AG10803 (cell line): ENCODE data around the gene TMPRSS11E.
A peak's percentile ranks its signal among the peaks of the same experiment; 100 is the strongest.

ENCODE experiments used
- DNase-seq: peaks from one replicate; pipeline ENCODE4 v3.0.0; 2010; ENCODE audit warnings: low read depth
- H3K4me3 ChIP-seq: 2 replicates; pipeline ENCODE4 v1.5.1; 2011; ENCODE audit warnings: mild to moderate bottlenecking, low read length, control low read depth
- TF ChIP-seq, protein P1 (sequence below): conservative IDR thresholded peaks from 2 replicates; pipeline ENCODE4 v1.5.1; 2011; ENCODE audit warnings: mild to moderate bottlenecking, low read length, control low read depth, inconsistent platforms

Gene TMPRSS11E

DNA sequence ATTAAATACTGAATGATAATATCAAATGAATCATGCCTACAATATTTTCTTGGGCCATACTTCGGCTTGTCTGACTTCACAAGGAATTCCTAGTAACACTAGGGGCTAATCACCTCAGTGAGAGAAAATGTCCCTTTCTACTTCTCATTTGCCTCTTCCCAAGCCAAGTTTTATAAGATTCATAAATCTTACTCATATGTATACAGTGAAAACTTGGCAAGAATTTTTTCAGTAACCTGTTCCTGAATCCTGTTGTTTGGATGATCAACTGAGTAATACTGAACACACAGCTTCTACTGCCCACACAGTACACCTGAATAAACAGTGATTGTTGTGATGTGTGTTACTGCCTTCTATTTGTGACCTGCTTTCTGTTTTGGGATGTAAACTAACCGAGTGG, 16.5 kb downstream of the TMPRSS11E start:
- TF ChIP-seq, protein P1, sequence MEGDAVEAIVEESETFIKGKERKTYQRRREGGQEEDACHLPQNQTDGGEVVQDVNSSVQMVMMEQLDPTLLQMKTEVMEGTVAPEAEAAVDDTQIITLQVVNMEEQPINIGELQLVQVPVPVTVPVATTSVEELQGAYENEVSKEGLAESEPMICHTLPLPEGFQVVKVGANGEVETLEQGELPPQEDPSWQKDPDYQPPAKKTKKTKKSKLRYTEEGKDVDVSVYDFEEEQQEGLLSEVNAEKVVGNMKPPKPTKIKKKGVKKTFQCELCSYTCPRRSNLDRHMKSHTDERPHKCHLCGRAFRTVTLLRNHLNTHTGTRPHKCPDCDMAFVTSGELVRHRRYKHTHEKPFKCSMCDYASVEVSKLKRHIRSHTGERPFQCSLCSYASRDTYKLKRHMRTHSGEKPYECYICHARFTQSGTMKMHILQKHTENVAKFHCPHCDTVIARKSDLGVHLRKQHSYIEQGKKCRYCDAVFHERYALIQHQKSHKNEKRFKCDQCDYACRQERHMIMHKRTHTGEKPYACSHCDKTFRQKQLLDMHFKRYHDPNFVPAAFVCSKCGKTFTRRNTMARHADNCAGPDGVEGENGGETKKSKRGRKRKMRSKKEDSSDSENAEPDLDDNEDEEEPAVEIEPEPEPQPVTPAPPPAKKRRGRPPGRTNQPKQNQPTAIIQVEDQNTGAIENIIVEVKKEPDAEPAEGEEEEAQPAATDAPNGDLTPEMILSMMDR = no peak
- H3K4me3 ChIP-seq = no peak overlapping the region
- no peak for DNase-seq

DNA sequence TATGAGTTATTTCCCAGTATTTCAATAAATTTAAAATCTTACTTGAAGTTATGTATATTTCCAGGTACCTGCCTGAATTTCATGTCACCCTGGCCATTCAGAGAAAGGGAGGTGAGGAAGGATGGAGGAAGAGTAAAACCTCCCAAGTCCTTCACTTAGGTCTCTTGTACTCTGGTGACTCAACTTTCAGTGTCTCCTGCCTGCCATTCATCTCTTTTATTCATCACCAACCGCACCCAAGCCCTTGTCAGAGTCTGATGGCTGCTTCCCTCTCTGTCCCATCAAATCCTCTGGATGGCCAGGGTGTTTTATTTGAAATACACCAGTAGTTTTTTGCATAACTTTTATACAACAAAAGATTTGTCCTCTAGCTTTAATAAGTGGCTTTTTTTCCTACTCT, 17.8 kb downstream of the TMPRSS11E start:
- H3K4me3 ChIP-seq = no peak overlapping the region
- DNase-seq = no peak
- TF ChIP-seq, protein P1 = no peak

DNA sequence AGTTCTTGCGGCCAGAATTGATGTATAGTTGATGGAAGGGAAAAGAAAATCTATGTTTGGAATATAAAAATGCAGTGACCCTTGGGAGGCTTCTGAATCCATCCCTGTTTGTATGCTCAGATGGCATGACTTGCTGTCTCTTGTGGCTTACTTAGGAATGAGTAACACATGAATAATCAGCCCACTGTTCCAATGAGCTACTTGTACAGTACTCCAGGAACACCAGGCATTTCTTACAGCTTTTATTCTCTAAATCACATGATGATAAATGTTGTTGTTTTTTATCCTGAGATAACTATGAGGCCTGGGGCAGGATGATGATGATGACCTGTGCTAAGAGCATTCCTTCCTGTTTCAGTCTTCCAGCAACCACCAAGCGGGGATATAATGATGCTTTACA, 18.9 kb downstream of the TMPRSS11E start:
- TF ChIP-seq, protein P1 = no peak; the same call in 1 of the 2 replicates
- peak; percentile 77 for DNase-seq
- no peak overlapping the region for H3K4me3 ChIP-seq

DNA sequence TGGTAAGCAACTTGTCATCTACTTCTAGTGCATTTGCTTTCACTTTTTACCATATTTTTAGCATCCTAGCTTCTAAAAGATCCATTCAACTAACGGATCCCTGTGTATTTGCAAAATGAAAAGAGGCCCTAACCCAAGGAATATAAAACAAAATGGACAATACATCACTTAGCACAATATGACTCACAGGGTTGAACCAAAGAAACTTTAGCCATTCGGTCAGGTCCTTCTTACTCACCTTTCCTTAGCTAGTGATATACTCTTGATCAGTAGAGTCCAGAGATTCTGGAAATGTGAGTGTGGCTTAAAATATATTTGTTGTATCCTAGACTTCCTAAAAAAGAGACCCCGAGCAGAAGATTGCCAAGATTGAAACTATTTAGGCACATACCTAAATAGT, 19.5 kb downstream of the TMPRSS11E start:
- no peak for DNase-seq
- TF ChIP-seq, protein P1 = no peak
- no peak overlapping the region for H3K4me3 ChIP-seq

DNA sequence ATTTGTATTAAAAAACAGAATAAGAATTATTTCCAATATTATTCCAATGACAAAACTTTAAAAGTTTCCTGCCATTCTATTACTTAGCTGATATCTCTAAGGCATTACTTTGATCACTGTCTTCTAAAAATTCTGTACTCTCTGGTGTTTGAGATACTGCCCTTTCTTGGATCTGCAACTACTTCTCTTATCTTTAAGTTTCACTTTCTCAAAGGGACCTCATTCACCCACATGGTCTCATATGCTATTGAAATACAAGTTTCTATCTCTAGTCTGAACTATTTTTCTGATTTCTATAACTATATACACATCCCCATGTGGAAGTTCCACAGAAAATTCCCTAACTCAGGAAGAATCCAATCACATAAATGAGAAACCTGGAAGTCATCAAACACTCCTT, 22.2 kb downstream of the TMPRSS11E start:
- no peak for DNase-seq
- TF ChIP-seq, protein P1 = no peak
- no peak overlapping the region for H3K4me3 ChIP-seq

DNA sequence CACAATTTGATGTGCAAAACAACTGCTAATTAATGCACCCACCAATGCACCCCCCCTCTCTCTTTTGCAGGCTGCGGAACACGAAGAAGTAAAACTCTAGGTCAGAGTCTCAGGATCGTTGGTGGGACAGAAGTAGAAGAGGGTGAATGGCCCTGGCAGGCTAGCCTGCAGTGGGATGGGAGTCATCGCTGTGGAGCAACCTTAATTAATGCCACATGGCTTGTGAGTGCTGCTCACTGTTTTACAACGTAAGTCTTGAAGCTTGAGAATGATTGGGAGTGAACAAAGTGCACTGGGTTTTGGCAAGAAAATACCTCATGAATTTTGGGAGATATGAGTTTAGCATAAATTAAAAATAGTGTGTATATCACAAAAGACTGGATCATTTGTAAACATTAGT, 28.9 kb downstream of the TMPRSS11E start:
- peak; percentile 71 for DNase-seq
- no peak overlapping the region for H3K4me3 ChIP-seq
- TF ChIP-seq, protein P1 = no peak

DNA sequence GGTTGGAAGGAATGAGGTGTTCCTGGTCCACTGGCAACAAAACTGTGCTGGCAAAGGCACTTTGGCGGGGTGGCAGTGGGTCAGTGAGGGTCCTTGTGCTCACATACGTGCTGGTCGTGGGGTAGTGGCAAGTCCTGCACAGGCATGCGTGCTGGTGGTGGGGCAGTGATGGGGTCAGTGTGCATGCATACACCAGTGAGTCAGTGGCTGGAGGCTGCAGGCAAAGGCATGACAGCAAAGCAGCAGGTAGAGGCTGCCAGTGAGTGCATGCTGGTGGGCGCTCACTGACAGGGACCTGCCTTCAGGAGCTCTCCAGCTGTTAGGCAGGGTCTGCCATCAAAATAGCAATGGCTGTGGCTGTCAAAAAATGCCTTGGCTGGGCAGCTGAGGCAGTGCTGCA, 42.1 kb downstream of the TMPRSS11E start:
- H3K4me3 ChIP-seq = no peak overlapping the region
- no peak for DNase-seq
- TF ChIP-seq, protein P1 = no peak
